GM04504 (cell line): ENCODE measurements around the gene RREB1.
A peak's percentile ranks its signal among the peaks of the same experiment; 100 is the strongest.
"Not testable (repeated sequence)": the region's sequence is repeated elsewhere in the genome, so short reads cannot be mapped to it uniquely, and the experiment has no call there.

ENCODE experiments used
- DNase-seq: peaks from one replicate; pipeline ENCODE4 v3.0.0-alpha.2; 2012; ENCODE audit warnings: low read depth

RREB1 gene

DNA sequence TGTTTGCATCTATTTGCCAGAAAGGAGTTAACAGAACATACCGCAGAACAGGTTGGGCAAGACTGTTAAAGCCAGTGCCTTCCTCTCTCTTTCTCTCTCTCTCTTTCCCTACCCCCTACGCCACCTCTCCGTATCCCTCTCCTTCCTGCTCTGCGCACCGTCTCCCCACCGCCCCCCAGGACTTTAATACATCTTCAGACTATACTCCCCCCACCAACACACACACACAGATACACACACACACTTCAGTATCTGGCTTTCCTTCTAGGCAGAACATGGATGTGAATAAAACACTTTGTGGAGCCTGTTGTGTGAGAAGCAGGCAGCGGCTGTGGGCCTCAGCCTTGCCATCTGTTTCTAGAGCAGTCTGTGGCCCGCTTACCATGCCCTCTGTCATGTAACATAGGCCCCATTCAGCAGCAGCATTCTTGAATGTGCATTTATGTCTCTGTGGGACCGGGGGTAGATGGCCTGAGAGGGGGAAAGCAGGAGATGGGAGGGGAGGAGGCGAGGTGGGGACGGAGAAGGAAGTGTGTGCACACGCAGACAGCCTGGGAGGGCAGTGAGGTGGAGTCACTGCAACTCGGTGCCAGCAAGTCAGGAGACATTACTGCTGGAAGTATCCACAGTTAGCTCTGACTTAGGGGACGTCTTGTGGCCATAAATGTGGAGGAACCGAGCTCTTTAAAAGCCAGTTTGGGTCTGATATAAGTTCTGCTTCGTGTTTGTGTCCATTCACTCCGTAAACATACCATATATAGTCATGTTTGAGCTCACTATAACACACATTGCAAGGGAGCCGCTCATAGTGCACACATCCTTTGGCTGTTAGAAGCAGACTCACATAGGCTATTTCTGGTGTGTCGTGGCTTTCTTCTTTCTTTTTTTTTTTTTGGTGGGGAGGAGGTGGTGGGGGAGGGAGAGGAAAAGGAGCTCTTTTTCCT is 38.4 kb downstream of the RREB1 start:
- DNase-seq = no peak

DNA sequence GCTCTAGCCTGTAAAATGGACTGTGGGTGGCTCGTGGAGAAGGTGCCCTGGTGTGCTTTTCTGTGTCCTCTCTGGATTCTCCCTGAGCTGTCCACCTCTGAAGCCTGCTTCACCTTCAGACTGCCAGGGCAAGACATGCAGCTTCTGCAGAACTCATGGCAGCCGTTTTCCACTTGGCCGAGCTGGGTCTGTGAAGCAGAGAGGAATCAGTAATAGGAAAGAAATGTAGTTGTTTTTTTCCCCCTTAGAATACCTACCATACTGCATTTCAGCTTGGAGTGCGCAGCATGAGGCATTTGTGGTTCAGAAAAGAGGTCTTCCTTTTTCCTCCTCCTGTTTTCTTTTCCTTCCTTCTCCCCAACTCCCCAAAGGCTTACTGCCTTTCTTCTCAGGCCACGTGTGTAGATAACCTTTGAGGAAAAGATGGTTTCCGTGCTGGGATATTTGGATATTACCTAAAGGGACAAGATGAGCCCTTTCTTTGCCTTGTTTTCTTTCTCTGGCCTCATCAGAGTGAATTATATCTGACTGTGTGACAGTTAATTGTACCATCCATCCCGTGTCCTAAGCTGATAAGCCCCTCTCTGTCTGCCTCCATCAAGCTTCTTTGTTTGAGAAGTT is 39.4 kb downstream of the RREB1 start:
- DNase-seq = no peak

GRCh38 chr6:7148100-7148822 is 40.5 kb downstream of the RREB1 start:
- no peak for DNase-seq

DNA sequence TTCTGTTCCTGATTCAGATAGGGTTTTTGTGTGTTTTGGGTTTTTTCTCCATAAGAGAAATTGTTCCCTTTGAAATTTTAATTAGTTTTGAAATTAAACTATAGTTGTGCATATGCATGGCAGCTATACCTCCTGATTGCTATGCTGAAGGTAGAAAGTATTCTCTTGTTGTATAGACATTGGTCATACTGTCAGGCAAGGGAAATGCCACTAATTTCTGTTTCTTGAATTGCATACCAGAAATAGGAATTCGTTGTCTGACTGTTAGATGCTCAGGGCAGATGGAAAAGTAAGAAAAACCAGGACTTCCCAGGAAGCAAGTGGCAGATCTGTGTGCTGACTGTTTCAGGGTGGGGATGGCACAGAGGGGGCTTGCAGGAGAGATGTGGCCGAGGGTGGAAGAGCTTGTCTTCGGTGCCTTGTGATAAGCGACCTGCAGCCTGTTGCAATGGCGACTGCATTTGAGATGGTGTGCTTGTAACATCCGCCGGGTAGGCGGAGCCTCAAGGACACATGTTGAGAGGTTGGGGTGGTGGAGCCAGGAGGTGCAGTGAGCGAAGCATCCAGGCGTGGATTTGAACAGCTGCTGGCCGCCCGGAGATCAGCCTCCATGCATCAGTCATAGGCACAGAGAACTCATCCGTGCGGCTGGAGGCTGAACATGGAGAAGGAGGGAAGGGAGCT is 42.8 kb downstream of the RREB1 start:
- no peak for DNase-seq

DNA sequence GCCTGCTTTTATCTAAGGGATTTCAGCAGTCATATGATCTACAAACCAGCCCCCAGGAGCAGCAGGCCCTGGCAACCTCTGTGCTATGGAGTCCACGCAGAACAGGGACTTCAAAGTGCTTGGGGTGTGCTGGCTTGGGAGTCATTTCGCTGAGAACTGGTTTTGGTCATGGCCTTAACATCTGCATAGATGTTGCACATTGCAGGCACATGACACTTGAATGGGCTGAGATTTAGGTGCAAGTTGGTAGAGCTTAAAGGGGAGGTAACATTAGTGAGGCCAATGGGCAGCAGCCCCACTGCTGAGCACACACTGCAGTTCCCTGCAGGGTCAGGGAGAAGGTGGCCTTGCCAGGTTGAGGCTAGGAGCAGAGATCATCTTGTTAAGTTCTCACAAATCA is 43.6 kb downstream of the RREB1 start:
- no peak for DNase-seq

- DNase-seq = no peak
These were observed 44.7 kb downstream of the RREB1 start for GRCh38 chr6:7152462-7152861.

DNA sequence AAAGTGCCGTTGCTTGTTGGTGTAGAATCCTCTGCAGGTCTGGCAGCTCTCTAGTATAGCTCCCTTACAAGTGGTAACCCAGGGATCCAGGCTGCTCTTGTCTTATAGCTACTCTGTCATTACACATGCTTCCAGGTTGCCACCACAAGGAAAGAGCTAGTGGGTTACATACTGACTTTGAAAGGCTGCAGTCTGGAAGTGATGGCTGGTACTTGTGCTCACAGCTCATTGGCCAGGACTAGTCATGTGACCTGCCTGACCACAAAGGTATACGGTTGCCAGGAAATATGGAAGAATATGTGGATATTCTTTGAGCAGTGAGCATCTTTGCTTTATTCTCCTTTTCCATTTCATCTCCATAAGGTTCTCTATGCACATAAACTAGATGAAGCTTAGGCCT is 46.0 kb downstream of the RREB1 start:
- DNase-seq = no peak

DNA sequence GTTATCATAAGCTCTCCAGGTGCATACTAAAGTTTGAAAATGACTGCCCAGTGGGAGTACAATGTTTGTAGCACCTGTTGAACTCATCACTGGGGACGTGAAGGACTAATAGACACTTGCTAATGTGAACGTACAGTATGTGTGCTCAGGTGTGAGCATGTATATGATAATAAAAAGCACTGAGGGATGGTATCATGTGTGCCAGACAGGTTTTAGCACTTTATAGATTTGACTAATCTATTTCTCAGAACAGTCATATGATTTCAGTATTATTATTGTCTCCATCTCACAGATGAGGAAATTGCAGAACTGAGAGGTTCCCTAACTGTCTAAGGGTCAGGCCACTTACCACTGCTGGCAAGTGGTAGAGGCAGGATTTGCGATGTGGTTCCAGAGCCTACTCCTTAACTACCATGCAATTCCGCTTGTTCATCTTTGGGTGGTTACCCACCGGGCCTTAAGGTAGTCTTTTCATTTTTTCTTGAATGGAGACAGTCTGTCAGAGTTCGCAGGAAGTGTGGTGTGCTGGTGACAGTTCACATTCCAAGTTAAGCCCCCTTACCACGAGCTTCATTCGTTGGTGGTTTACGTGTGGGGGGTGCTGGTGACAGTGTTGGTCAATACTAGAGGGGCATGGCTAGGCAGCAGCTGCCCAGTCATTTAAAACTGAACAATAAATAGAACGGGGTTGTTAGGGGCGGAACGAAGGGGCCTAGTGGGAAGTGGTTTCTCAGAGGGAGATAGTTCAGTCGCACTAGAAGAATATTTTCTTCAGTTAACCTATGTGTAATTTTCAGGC is 46.8 kb downstream of the RREB1 start:
- no peak for DNase-seq

- DNase-seq = no peak
These were observed 48.3 kb downstream of the RREB1 start for GRCh38 chr6:7155871-7156579.

DNA sequence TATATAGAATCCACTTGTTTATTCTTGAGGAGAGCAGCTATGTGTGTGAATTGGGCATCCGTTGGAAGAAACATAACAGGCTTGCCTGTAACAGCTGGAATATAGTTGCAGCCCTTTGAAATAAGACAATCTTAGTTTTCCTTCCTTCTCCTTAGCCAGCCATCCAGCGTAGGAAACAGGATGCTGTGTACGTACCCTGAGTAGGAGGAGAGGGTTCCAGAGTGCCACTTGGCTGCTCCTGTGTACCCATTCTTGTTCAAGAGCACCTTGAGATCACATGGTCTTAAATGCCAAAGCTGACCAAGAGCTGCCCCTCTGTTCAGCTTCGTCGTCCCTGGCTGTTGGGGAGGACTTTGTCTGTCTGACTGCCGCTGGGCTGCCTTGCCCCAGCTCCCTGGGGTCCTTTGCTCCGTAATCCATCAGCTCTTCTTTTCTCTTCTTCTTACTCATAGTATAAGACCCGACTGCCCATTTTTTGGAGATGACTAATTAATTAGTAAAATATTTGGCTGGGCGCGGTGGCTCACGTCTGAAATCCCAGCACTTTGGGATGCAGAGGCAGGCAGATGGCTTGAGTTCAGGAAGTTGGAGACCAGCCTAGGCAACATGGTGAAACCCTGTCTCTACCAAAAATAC is 49.0 kb downstream of the RREB1 start:
- peak; percentile 65 for DNase-seq

- not testable (repeated sequence) for DNase-seq
These were observed 49.5 kb downstream of the RREB1 start for GRCh38 chr6:7157307-7157706.

GRCh38 chr6:7157752-7158616 is 50.2 kb downstream of the RREB1 start:
- DNase-seq = no peak

DNA sequence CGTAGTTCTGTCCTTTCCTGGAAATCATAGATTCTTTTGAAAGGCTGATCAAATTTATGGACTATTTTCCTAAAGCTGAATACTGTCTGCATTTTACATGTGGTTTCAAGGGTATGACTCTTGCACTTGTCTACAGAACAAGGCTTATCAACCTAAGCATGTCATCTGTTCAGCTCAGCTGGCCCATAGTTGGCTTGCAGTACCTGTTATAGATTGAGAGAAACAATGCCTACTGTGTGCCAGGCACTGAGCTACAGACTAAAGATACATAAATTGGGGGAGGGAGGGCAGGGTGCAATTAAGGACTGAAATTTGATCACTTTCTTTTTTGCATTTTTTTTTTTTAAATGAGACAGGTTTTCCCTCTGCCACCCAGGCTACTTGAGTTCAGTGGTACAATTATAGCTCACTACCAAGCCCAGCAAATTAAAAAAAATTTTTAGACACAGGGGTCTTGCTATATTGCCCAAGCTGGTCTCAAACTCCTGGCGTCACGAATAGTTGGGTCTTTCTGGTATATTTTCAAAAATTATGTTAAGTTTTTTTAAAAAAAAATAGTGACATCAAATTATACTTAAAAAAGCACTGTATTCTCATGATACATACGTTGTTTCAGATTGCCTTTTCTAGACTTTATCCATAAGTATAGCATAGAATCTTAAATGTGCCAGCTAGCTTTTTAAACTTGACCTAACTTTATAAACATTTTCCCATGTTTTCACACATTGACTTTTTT is 52.2 kb downstream of the RREB1 start:
- no peak for DNase-seq

DNA sequence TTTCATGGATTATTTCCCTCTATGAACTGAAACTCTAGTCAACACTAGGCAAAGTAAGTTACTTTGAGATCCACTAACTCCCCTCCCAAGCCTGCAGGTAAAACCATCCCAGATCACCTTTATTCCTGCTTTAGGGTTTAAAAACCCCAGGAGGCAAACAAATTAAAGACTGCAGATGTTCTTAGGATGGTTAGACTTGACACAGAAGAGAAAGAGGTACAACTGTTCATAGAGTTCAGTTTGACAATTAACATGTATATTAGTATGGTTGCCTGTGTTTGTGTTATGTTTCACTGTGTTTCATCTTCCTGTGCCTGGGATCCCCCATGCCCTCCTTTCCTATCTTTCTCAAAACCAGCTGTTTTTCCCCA is 53.5 kb downstream of the RREB1 start:
- DNase-seq = no peak

DNA sequence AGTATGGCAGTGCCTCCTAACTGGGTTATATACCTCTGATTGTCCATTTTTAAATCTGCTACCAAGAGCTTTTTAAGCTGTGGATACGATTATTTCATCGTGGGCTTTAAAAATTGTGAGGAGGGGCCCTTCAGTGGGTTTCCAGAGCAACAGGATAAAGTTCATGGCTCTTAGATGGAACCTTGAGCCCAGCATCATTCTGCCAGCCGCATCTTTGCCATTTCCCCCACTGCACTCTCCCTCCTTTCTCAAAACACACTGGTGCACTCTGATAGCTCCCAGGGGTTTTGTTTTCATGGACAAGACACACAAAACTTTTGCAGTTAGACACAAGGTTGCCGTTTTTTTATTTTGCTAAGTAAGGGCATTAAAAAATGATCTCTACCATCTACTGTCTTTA is 54.1 kb downstream of the RREB1 start:
- DNase-seq = no peak

- DNase-seq = no peak
These were observed 55.9 kb downstream of the RREB1 start for GRCh38 chr6:7163661-7164071.

DNA sequence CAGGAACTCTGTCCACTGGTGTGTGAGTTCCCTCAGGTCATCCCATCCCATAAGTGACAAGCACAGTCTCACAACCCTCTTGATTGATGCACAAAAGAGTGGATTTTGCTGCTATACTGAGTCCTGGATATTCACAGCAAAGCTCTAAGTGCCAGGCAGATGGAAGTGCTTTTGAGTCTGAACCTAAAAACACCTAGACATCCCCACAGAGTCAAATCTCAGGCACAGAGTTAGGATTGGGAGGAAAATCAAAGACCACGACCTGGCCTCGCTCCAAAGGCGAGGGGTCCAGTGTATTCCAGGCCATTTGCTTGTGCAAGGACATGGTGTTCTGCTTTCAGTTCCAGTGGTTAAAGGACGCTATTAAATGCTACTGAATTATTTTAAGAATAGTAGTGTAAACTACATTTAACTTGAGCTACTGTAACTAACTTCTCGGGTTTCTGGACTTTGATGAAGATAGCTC is 56.8 kb downstream of the RREB1 start:
- DNase-seq = no peak
